H1 (cell line): ENCODE results near the gene WIPI1. TPM values are rescaled to one million over a fixed set of nuclear protein-coding genes. Genes with fewer than 3 reads are reported as not detected.

Experiments
- CTCF ChIA-PET: fragments of 300-600 bp; sonication (Branson Sonifier 250); formaldehyde crosslinking; loops from one replicate; lab custom pipeline; 2021; ENCODE audit not compliant: partially characterized antibody; lab: Charles Lee
- POLR2A ChIA-PET: fragments of 300-600 bp; sonication (Branson Sonifier 250); formaldehyde crosslinking; loops from one replicate; lab custom pipeline; 2021; ENCODE audit warnings: inconsistent platforms; ENCODE audit not compliant: partially characterized antibody; lab: Charles Lee
- DNase-seq, 2 experiments: peaks; one replicate each; pipeline versions ENCODE4 v3.0.0 to v3.0.0-alpha.2; 2010 to 2022; ENCODE audit warnings: low spot score in 2 of 2, low read depth in 1 of 2, mixed read lengths in 1 of 2
- FAIRE-seq: peaks from 2 replicates; lab custom pipeline; 2011; peaks lifted over from hg19 to GRCh38; lab: Jason Lieb, UNC
- H2AFZ ChIP-seq: 2 replicates; pipeline ENCODE4 v1.8.1; 2012; ENCODE audit warnings: low read length, inconsistent platforms
- H2AK5ac ChIP-seq: 2 replicates; pipeline ENCODE4 v1.6.1; 2013; ENCODE audit warnings: low read depth, low read length
- H2BK120ac ChIP-seq: replicated peaks from 2 replicates; pipeline ENCODE3; 2013; ENCODE audit warnings: low read depth, low read length, inconsistent platforms
- H2BK12ac ChIP-seq: 2 replicates; pipeline ENCODE4 v1.6.1; 2013; ENCODE audit warnings: low read depth, low read length
- H2BK15ac ChIP-seq: 2 replicates; pipeline ENCODE4 v1.6.1; 2013; ENCODE audit warnings: low read length
- H2BK20ac ChIP-seq: 2 replicates; pipeline ENCODE4 v1.6.1; 2013; ENCODE audit warnings: low read length
- H2BK5ac ChIP-seq: 2 replicates; pipeline ENCODE4 v1.6.1; 2013; ENCODE audit warnings: low read depth, low read length
- H3K14ac ChIP-seq: 2 replicates; pipeline ENCODE4 v1.6.1; 2013; ENCODE audit warnings: inconsistent platforms; ENCODE audit not compliant: insufficient read length
- H3K18ac ChIP-seq: 2 replicates; pipeline ENCODE4 v1.6.1; 2013; ENCODE audit warnings: low read length; ENCODE audit errors: extremely low read depth
- H3K23ac ChIP-seq: 2 replicates; pipeline ENCODE4 v1.6.1; 2013; ENCODE audit warnings: inconsistent platforms; ENCODE audit not compliant: insufficient read length
- H3K23me2 ChIP-seq: 2 replicates; pipeline ENCODE4 v1.6.1; 2013; ENCODE audit warnings: low read depth, low read length
- H3K27ac ChIP-seq: 2 replicates; pipeline ENCODE4 v1.6.1; 2011; ENCODE audit warnings: low read depth, low read length, inconsistent platforms
- H3K27me3 ChIP-seq, 4 experiments: replicated peaks in 1 of 4; 1 replicate in 1 of 4; 2 replicates in 3 of 4; pipeline versions ENCODE4 v1.6.1 to v1.8.1; 2011 to 2013; ENCODE audit warnings: low read length in 3 of 4, mild to moderate bottlenecking in 3 of 4, inconsistent platforms in 2 of 4, mixed read lengths in 2 of 4, moderate library complexity in 1 of 4; ENCODE audit not compliant: control insufficient read depth in 3 of 4, insufficient read depth in 3 of 4; ENCODE audit errors: extremely low read depth in 1 of 4
- H3K36me3 ChIP-seq, 4 experiments: 2 replicates each; pipeline versions ENCODE4 v1.6.1 to v1.8.1; 2011 to 2013; ENCODE audit warnings: mild to moderate bottlenecking in 4 of 4, low read length in 3 of 4, moderate library complexity in 2 of 4, control low read depth in 1 of 4, inconsistent platforms in 1 of 4; ENCODE audit not compliant: insufficient read depth in 4 of 4, control insufficient read depth in 2 of 4
- H3K4ac ChIP-seq: replicated peaks from 2 replicates; pipeline ENCODE3; 2013; ENCODE audit warnings: low read length, low read depth, mixed read lengths, inconsistent platforms; ENCODE audit not compliant: insufficient read length
- H3K4me1 ChIP-seq, 4 experiments: replicated peaks in 1 of 4; 1 replicate in 1 of 4; 2 replicates in 3 of 4; pipeline versions ENCODE4 v1.6.1 to v1.8.1; 2011 to 2013; ENCODE audit warnings: low read length in 3 of 4, inconsistent platforms in 2 of 4, mixed read lengths in 1 of 4; ENCODE audit not compliant: insufficient read depth in 4 of 4, control insufficient read depth in 3 of 4
- H3K4me2 ChIP-seq, 2 experiments: 2 replicates each; pipeline versions ENCODE4 v1.6.1 to v1.8.1; 2011 to 2013; ENCODE audit warnings: low read depth in 2 of 2, low read length in 2 of 2, control low read depth in 1 of 2, inconsistent platforms in 1 of 2, mild to moderate bottlenecking in 1 of 2; ENCODE audit not compliant: insufficient read depth in 1 of 2
- H3K4me3 ChIP-seq, 4 experiments: fragments of 200-600, 300-600 bp in 1 of 4; sonication (generic), shearing (Covaris generic), sonication (Bioruptor Twin) in 1 of 4; 2 replicates each; pipeline versions ENCODE4 v1.5.1 to v1.8.1; 2011 to 2016; ENCODE audit warnings: low read length in 4 of 4, low read depth in 3 of 4, control low read depth in 2 of 4, inconsistent platforms in 2 of 4, mild to moderate bottlenecking in 2 of 4, mixed read lengths in 1 of 4, moderate library complexity in 1 of 4; ENCODE audit not compliant: insufficient read depth in 2 of 4; ENCODE audit errors: extremely low read depth in 1 of 4
- H3K56ac ChIP-seq: replicated peaks from 2 replicates; pipeline ENCODE3; 2013; ENCODE audit warnings: low read depth, mild to moderate bottlenecking, mixed read lengths, low read length, inconsistent platforms; ENCODE audit not compliant: insufficient read length
- H3K79me1 ChIP-seq: 2 replicates; pipeline ENCODE4 v1.6.1; 2013; ENCODE audit warnings: low read depth, low read length, control low read depth
- H3K79me2 ChIP-seq, 2 experiments: 2 replicates each; pipeline versions ENCODE4 v1.6.1 to v1.8.1; 2012 to 2013; ENCODE audit warnings: low read length in 2 of 2, mild to moderate bottlenecking in 2 of 2, inconsistent platforms in 1 of 2; ENCODE audit not compliant: insufficient read depth in 2 of 2, control insufficient read depth in 1 of 2
- H3K9ac ChIP-seq, 4 experiments: replicated peaks in 1 of 4; 1 replicate in 1 of 4; 2 replicates in 3 of 4; pipeline versions ENCODE4 v1.6.1 to v1.8.1; 2011 to 2013; ENCODE audit warnings: low read depth in 3 of 4, low read length in 3 of 4, control low read depth in 2 of 4, mild to moderate bottlenecking in 2 of 4, moderate library complexity in 2 of 4, inconsistent platforms in 1 of 4; ENCODE audit errors: extremely low read depth in 1 of 4
- H3K9me3 ChIP-seq, 2 experiments: 2 replicates each; pipeline versions ENCODE4 v1.6.1 to v1.8.1; 2012 to 2013; ENCODE audit warnings: mild to moderate bottlenecking in 2 of 2, moderate library complexity in 2 of 2, control low read depth in 1 of 2, inconsistent platforms in 1 of 2, low read depth in 1 of 2, low read length in 1 of 2, mixed read lengths in 1 of 2; ENCODE audit not compliant: insufficient read depth in 2 of 2
- H4K20me1 ChIP-seq, 2 experiments: replicated peaks in 1 of 2; 2 replicates each; pipeline versions ENCODE3 to v1.8.1; 2011 to 2013; ENCODE audit warnings: inconsistent platforms in 2 of 2, low read length in 2 of 2, mild to moderate bottlenecking in 1 of 2; ENCODE audit not compliant: insufficient read depth in 2 of 2, control insufficient read depth in 1 of 2
- H4K5ac ChIP-seq: 2 replicates; pipeline ENCODE4 v1.6.1; 2013; ENCODE audit warnings: low read length, low read depth, mixed read lengths, inconsistent platforms; ENCODE audit not compliant: insufficient read length
- H4K8ac ChIP-seq: 2 replicates; pipeline ENCODE4 v1.8.0; 2013; ENCODE audit warnings: mild to moderate bottlenecking, moderate library complexity, low read length, inconsistent platforms; ENCODE audit not compliant: insufficient read depth; ENCODE audit errors: extremely low read depth
- H4K91ac ChIP-seq: replicated peaks from 2 replicates; pipeline ENCODE3; 2013; ENCODE audit warnings: low read length, mixed read lengths, inconsistent platforms; ENCODE audit not compliant: insufficient read length
- CEBPB ChIP-seq: IDR thresholded peaks from 2 replicates; pipeline ENCODE4 v1.6.1; 2012; ENCODE audit warnings: low read depth, low read length
- TAF7 ChIP-seq: optimal IDR thresholded peaks from 2 replicates; pipeline ENCODE3; 2011; ENCODE audit warnings: low read depth, mild to moderate bottlenecking, inconsistent platforms, low read length, moderate library complexity, borderline replicate concordance
- whole genome bisulfite sequencing, 2 experiments: shearing (Covaris generic) in 1 of 2; methylation state at CpG; one replicate each; pipeline versions ENCODE4 v1.1.6 to v1.1.7; 2013 to 2015; ENCODE audit warnings: low lambda C conversion rate in 2 of 2, mixed read lengths in 2 of 2, inconsistent platforms in 1 of 2, low coverage in 1 of 2, missing lambda C conversion rate in 1 of 2; ENCODE audit not compliant: insufficient replicate concordance in 2 of 2, insufficient coverage in 1 of 2, insufficient read length in 1 of 2; ENCODE audit errors: extremely low coverage in 1 of 2, missing lambda C conversion rate in 1 of 2; 5-methylcytosine and 5-hydroxymethylcytosine counted together
- polyA plus RNA-seq, 7 experiments: library from polyadenylated mRNA; depleted of rRNA in 3 of 7; stranded (reverse) in 5 of 7; unstranded in 2 of 7; fragments of >200 nt in 5 of 7; fragments of 200-250 nt in 2 of 7; gene quantifications; 1 replicate in 5 of 7; 2 replicates in 1 of 7; 4 replicates in 1 of 7; pipeline versions ENCODE4 v1.2.1 to v1.2.3, GENCODE V29; 2011 to 2013; ENCODE audit warnings: missing spikeins in 2 of 7, mixed read lengths in 2 of 7
- total RNA-seq: library from RNA; stranded (reverse); fragmentation: NEBNext Ultra II Directional; extraction: Animal tissue kit (Norgen Biotek cat#: 25700); gene quantifications from 2 replicates; pipeline ENCODE4 v1.2.1, GENCODE V29; 2021

WIPI1 gene
- total and polyA plus RNA-seq, 2 of the 8 experiments (the other 6 are each of a cell fraction or from before 2014, with no cell fraction given) = 16.6 to 17.4 TPM

DNA sequence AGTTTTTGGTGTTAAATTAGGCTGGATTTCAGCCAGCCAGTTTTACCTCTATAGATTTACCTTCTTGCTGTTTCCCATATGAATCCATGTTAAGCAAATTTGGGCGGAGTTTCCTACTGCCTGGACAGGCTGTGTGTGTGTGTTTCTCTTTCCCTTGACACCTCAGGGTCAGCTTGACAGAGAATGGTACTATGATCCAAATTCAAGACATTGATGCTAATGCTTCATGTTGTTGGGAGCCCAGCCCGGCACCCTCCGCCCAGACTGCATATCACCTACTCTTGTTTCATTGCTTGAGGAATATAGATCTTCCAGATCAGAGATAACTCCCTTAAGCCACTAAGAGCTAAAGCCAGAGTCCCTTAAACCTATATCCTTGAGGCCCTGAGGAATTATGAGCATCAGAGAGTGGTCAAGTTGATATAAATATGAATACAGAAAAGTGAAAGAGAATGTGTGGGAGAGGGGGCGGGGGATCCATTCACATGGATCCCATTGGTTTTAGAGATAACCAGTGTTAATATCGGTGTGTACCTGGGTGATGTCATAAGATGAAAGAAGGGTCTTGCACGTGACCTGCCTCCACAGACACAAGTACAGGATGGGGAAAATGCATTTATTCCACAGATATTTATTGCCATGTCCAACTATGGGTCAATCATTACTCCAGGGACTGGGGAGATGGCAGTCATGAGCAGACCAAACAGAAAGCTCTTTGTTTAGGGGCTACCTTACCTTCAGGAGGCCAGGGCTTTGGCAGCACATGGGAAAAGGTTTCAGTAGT is 69.7 kb downstream of the WIPI1 start:
- H3K79me1 ChIP-seq = no peaks in the 10 kb centered on the region
- 92% methylated on average over 6 of the region's 6 CpGs; no CpG with 5 or more reads in 1 of the 2 experiments for WGBS, 2 experiments
- no peak overlapping the region for H2AK5ac ChIP-seq
- ChIA-PET CTCF (interaction anchor here (0.6 to 5.6 kb wide), 8 partner anchors 10 to 99 kb away, joined by 3 to 41 read pairs (median 3); no protein-coding TSS in a partner anchor), POLR2A (no interaction called here)
- no peak overlapping the region for H2BK5ac ChIP-seq
- H3K4me2 ChIP-seq = no peak overlapping the region
- no peak overlapping the region for H3K56ac ChIP-seq
- H2AFZ ChIP-seq = no peak overlapping the region
- FAIRE-seq (no peak), DNase-seq (no peak)
- no peak overlapping the region for H3K23ac ChIP-seq
- no peak overlapping the region for H4K91ac ChIP-seq
- no peaks in the 10 kb centered on the region; a peak in 1 of 7 replicates for H3K27me3 ChIP-seq
- H3K4me1 ChIP-seq = no peaks in the 10 kb centered on the region
- no peak overlapping the region; a peak in 1 of 7 replicates for H3K9ac ChIP-seq
- H3K14ac ChIP-seq = no peak overlapping the region
- H2BK15ac ChIP-seq = no peak overlapping the region
- no peaks in the 10 kb centered on the region for H3K36me3 ChIP-seq
- H3K18ac ChIP-seq = no peak overlapping the region
- H4K5ac ChIP-seq = no peak overlapping the region
- H2BK12ac ChIP-seq = no peak overlapping the region
- no peaks in the 10 kb centered on the region for H3K23me2 ChIP-seq
- no peaks in the 10 kb centered on the region for H3K9me3 ChIP-seq
- H3K27ac ChIP-seq = no peak overlapping the region
- H3K4me3 ChIP-seq = no peak overlapping the region
- no peak overlapping the region for H2BK20ac ChIP-seq
- H4K20me1 ChIP-seq = no peaks in the 10 kb centered on the region
- no peaks in the 10 kb centered on the region for H3K79me2 ChIP-seq
- no peak overlapping the region for H4K8ac ChIP-seq
- no peak overlapping the region for H2BK120ac ChIP-seq
- H3K4ac ChIP-seq = no peak overlapping the region
- TF ChIP-seq CEBPB (no peak), TAF7 (no peak)
